ENCODE measurements around the gene LIPG. TPM values are rescaled to one million over a fixed set of nuclear protein-coding genes. Genes with fewer than 3 reads are reported as not detected.

Gene LIPG
- polyA plus RNA-seq, 2 of the 4 experiments (the other 2 are of a cell fraction): 0.36 to 0.65 TPM

- no peaks in the 10 kb centered on the region for H3K4me1 ChIP-seq
- no peaks in the 10 kb centered on the region for H3K9me3 ChIP-seq
- H3K27ac ChIP-seq: no peak overlapping the region
- TF ChIP-seq MYC (IDR thresholded peaks at IDR 0.05; ENCODE audit: borderline replicate concordance, low read length): no peak
- no peak overlapping the region for H3K4me2 ChIP-seq
- POLR2A ChIA-PET: no interaction called here
- WGBS (ENCODE audit: missing lambda C conversion rate): 39% methylated on average over 3 of the region's 3 CpGs
- FAIRE-seq (no peak), ATAC-seq (no peak), DNase-seq (ENCODE audit: low read depth in 1 of 2, low spot score in 1 of 2) (no peak)
- H3K4me3 ChIP-seq: no peak overlapping the region
- CTCF ChIA-PET: no interaction called here
These were observed 59.4 kb downstream of the LIPG start for GRCh38 chr18:49621301-49621700.

GRCh38 chr18:49621717-49622351 lies 60.0 kb downstream of the LIPG start:
- H3K4me1 ChIP-seq: no peaks in the 10 kb centered on the region
- DNase-seq (ENCODE audit: low read depth in 1 of 2, low spot score in 1 of 2) (no peak), FAIRE-seq (no peak), ATAC-seq (no peak)
- TF ChIP-seq HMGXB4 (CRISPR knock-in tag; IDR thresholded peaks at IDR 0.05; ENCODE audit: borderline replicate concordance) (no peak), ZSCAN20 (CRISPR knock-in tag; IDR thresholded peaks at IDR 0.05) (no peak), TP53 (CRISPR knock-in tag; IDR thresholded peaks at IDR 0.05) (no peak), HOXB5 (CRISPR knock-in tag; IDR thresholded peaks at IDR 0.05) (no peak), HDAC2 (IDR thresholded peaks at IDR 0.05) (no peak), FOXS1 (CRISPR knock-in tag; IDR thresholded peaks at IDR 0.05) (no peak), CEBPB (IDR thresholded peaks at IDR 0.05) (no peak), RARB (CRISPR knock-in tag; IDR thresholded peaks at IDR 0.05) (no peak), ESRRA (IDR thresholded peaks at IDR 0.05; ENCODE audit: borderline replicate concordance, low read length) (no peak)
- TF ChIP-seq, protein P1, sequence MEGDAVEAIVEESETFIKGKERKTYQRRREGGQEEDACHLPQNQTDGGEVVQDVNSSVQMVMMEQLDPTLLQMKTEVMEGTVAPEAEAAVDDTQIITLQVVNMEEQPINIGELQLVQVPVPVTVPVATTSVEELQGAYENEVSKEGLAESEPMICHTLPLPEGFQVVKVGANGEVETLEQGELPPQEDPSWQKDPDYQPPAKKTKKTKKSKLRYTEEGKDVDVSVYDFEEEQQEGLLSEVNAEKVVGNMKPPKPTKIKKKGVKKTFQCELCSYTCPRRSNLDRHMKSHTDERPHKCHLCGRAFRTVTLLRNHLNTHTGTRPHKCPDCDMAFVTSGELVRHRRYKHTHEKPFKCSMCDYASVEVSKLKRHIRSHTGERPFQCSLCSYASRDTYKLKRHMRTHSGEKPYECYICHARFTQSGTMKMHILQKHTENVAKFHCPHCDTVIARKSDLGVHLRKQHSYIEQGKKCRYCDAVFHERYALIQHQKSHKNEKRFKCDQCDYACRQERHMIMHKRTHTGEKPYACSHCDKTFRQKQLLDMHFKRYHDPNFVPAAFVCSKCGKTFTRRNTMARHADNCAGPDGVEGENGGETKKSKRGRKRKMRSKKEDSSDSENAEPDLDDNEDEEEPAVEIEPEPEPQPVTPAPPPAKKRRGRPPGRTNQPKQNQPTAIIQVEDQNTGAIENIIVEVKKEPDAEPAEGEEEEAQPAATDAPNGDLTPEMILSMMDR (IDR thresholded peaks at IDR 0.05): no peak
- H3K4me2 ChIP-seq: no peak overlapping the region
- 53% methylated on average over 12 of the region's 12 CpGs for WGBS (ENCODE audit: missing lambda C conversion rate)
- H3K9me3 ChIP-seq: no peaks in the 10 kb centered on the region
- H3K4me3 ChIP-seq: no peak overlapping the region
- ChIA-PET POLR2A (no interaction called here), CTCF (no interaction called here)
- H3K27ac ChIP-seq: no peak overlapping the region

DNA sequence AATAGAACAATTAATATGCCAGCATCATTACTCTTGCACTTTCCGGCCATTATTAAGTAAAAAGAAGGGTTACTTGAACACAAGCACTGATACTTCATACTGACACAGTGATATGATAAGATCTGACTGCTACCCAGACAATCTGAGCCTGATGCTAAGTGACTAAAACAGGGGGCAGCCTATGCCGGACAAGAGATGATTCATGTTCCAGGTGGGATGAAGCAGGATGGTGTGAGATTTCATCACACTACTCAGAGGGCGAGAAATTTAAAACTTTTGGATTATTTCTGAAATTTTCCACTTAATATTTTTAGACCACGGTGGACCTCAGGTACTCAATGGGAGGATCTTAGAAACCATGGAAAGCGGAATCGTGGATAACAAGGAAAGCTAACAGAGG lies 61.7 kb downstream of the LIPG start:
- no peak for DNase-seq (ENCODE audit: low read depth in 1 of 2, low spot score in 1 of 2)
- WGBS (ENCODE audit: missing lambda C conversion rate): 72% methylated on average over 6 of the region's 6 CpGs

GRCh38 chr18:49625021-49625691 lies 63.3 kb downstream of the LIPG start:
- Histone ChIP-seq H3K27ac (no peak overlapping the region), H3K9me3 (no peaks in the 10 kb centered on the region), H3K4me3 (no peak overlapping the region), H3K4me2 (no peak overlapping the region), H3K4me1 (no peaks in the 10 kb centered on the region)
- DNase-seq (ENCODE audit: low read depth in 1 of 2, low spot score in 1 of 2) (no peak), ATAC-seq (no peak), FAIRE-seq (no peak)
- POLR2A ChIA-PET: no interaction called here
- no peak for TF ChIP-seq KDM1A (IDR thresholded peaks at IDR 0.05; ENCODE audit: low read depth)
- TF ChIP-seq HES2 (IDR thresholded peaks at IDR 0.05): no peak
- no peak for TF ChIP-seq EP300 (IDR thresholded peaks at IDR 0.05)
- no peak for TF ChIP-seq JUN (IDR thresholded peaks at IDR 0.05)
- TF ChIP-seq ESRRA (IDR thresholded peaks at IDR 0.05; ENCODE audit: borderline replicate concordance, low read length): no peak
- no peak for TF ChIP-seq SREBF2 (IDR thresholded peaks at IDR 0.05)
- TF ChIP-seq ZSCAN20 (CRISPR knock-in tag; IDR thresholded peaks at IDR 0.05): no peak
- TF ChIP-seq HDAC2 (IDR thresholded peaks at IDR 0.05): no peak
- TF ChIP-seq RCOR1 (IDR thresholded peaks at IDR 0.05; ENCODE audit: low read depth, low read length): no peak
- no peak for TF ChIP-seq CHD2 (IDR thresholded peaks at IDR 0.05; ENCODE audit: low read length, partially characterized antibody)
- no peak for TF ChIP-seq RARB (CRISPR knock-in tag; IDR thresholded peaks at IDR 0.05)
- no peak for TF ChIP-seq CBX8 (IDR thresholded peaks at IDR 0.05)
- no peak for TF ChIP-seq HOXB13 (CRISPR knock-in tag; IDR thresholded peaks at IDR 0.05; ENCODE audit: low read depth)
- TF ChIP-seq MAFK (IDR thresholded peaks at IDR 0.05; ENCODE audit: partially characterized antibody): no peak
- TF ChIP-seq HOXB5 (CRISPR knock-in tag; IDR thresholded peaks at IDR 0.05): no peak
- TF ChIP-seq, protein P2, sequence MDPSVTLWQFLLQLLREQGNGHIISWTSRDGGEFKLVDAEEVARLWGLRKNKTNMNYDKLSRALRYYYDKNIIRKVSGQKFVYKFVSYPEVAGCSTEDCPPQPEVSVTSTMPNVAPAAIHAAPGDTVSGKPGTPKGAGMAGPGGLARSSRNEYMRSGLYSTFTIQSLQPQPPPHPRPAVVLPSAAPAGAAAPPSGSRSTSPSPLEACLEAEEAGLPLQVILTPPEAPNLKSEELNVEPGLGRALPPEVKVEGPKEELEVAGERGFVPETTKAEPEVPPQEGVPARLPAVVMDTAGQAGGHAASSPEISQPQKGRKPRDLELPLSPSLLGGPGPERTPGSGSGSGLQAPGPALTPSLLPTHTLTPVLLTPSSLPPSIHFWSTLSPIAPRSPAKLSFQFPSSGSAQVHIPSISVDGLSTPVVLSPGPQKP (IDR thresholded peaks at IDR 0.05; ENCODE audit: low read depth, low read length): no peak
- CTCF ChIA-PET: interaction anchor here (0.6 kb wide), 1 partner anchor 12 kb away, joined by 3 read pairs; no protein-coding TSS in a partner anchor
- WGBS (ENCODE audit: missing lambda C conversion rate): 63% methylated on average over 9 of the region's 9 CpGs

More for the DNA sequence above, 61.7 kb downstream of the LIPG start:
- Histone ChIP-seq H3K9me3 (no peaks in the 10 kb centered on the region), H3K4me2 (no peak overlapping the region), H3K4me1 (no peaks in the 10 kb centered on the region), H3K27ac (no peak overlapping the region), H3K4me3 (no peak overlapping the region)
- no peak for TF ChIP-seq ZFP36 (IDR thresholded peaks at IDR 0.05; ENCODE audit: borderline replicate concordance, partially characterized antibody)
- no peak for TF ChIP-seq ZC3H11A (IDR thresholded peaks at IDR 0.05)
- no peak for TF ChIP-seq TFCP2L1 (CRISPR knock-in tag; IDR thresholded peaks at IDR 0.05)
- no peak for TF ChIP-seq RARB (CRISPR knock-in tag; IDR thresholded peaks at IDR 0.05)
- ATAC-seq (no peak), FAIRE-seq (no peak)
- CTCF ChIA-PET: no interaction called here
- POLR2A ChIA-PET: no interaction called here

Measured in A549 (cell line).